HepG2 (cell line): ENCODE data around the gene HDAC5. TPM values are rescaled to one million over a fixed set of nuclear protein-coding genes. Genes with fewer than 3 reads are reported as not detected.

ENCODE experiments used
- ATM ChIP-seq: fragments of 450-650 bp; IDR thresholded peaks from 2 replicates; pipeline ENCODE4 v1.7.1; 2017; ENCODE audit warnings: mild to moderate bottlenecking, borderline replicate concordance
- NFE2L2 ChIP-seq: fragments of 150-350 bp; IDR thresholded peaks from 2 replicates; pipeline ENCODE4 v1.6.1; 2014; ENCODE audit warnings: low read length
- NR2F1 ChIP-seq, 2 experiments: fragments of 450-650 bp in 1 of 2; formaldehyde crosslinking in 1 of 2; IDR thresholded peaks; 2 replicates each; pipeline versions ENCODE4 v1.5.0 to v1.6.1; 2016 to 2020; ENCODE audit warnings: mild to moderate bottlenecking in 1 of 2, missing compliant biosample characterization in 1 of 2, missing genetic modification reagents in 1 of 2, moderate library complexity in 1 of 2
- PATZ1 ChIP-seq: sonication (generic); formaldehyde crosslinking; IDR thresholded peaks from 2 replicates; pipeline ENCODE4 v1.4.0; 2020; ENCODE audit warnings: missing genetic modification reagents
- PITX1 ChIP-seq: sonication (generic); formaldehyde crosslinking; IDR thresholded peaks from 2 replicates; pipeline ENCODE4 v1.5.1; 2020; ENCODE audit warnings: mild to moderate bottlenecking, missing genetic modification reagents
- RBM39 ChIP-seq: fragments of 200-400 bp; formaldehyde crosslinking; IDR thresholded peaks from one replicate; pipeline ENCODE4 v1.6.1; 2018; ENCODE audit warnings: antibody characterized with exemption, mild to moderate bottlenecking, low read depth, low read length; ENCODE audit not compliant: poor library complexity, severe bottlenecking
- TMF1 ChIP-seq: sonication (generic); formaldehyde crosslinking; IDR thresholded peaks from 2 replicates; pipeline ENCODE4 v1.8.1; 2022; ENCODE audit warnings: low read depth, missing genetic modification reagents
- ZFP36L1 ChIP-seq: sonication (generic); formaldehyde crosslinking; IDR thresholded peaks from 2 replicates; pipeline ENCODE4 v1.8.0; 2022; ENCODE audit warnings: mild to moderate bottlenecking, missing genetic modification reagents, moderate library complexity
- ZFY ChIP-seq: sonication (generic); formaldehyde crosslinking; IDR thresholded peaks from 2 replicates; pipeline ENCODE4 v1.4.0; 2020; ENCODE audit warnings: missing genetic modification reagents
- ZNF737 ChIP-seq: sonication (generic); formaldehyde crosslinking; IDR thresholded peaks from 2 replicates; pipeline ENCODE4 v1.5.0; 2020; ENCODE audit warnings: missing genetic modification reagents, mild to moderate bottlenecking, borderline replicate concordance
- polyA plus RNA-seq, 8 experiments: library from polyadenylated mRNA; depleted of rRNA in 3 of 8; stranded (reverse) in 7 of 8; unstranded in 1 of 8; fragments of >200 nt; fragmentation: Illumina TruSeq in 4 of 8; extraction: Trizol in 4 of 8; gene quantifications; 2 replicates each; pipeline versions ENCODE4 v1.2.1 to v1.2.3, GENCODE V29; 2011 to 2016; ENCODE audit warnings: low read depth in 4 of 8, missing spikeins in 1 of 8, mixed read lengths in 1 of 8; ENCODE audit not compliant: insufficient read depth in 1 of 8
- total RNA-seq, 5 experiments: library from RNA; depleted of rRNA; stranded (reverse); fragments of >200 nt; fragmentation: Illumina TruSeq; extraction: Trizol; gene quantifications; 2 replicates each; pipeline ENCODE4 v1.2.3, GENCODE V29; 2016; ENCODE audit warnings: low read depth in 1 of 5
- TF ChIP-seq, protein P1 (sequence below): sonication (generic); formaldehyde crosslinking; IDR thresholded peaks from 2 replicates; pipeline ENCODE4 v1.5.0; 2020; ENCODE audit warnings: mild to moderate bottlenecking, missing genetic modification reagents
- TF ChIP-seq, protein P2 (sequence below): sonication (generic); formaldehyde crosslinking; IDR thresholded peaks from 2 replicates; pipeline ENCODE4 v1.4.0; 2020; ENCODE audit warnings: mild to moderate bottlenecking, missing genetic modification reagents

The HDAC5 gene
- total and polyA plus RNA-seq, 2 of the 13 experiments (the other 11 are each of a cell fraction or from before 2014, with no cell fraction given): 46.4 to 85.4 TPM

GRCh38 chr17:44097110-44097958, 26.1 kb downstream of the HDAC5 start (continued):
- TF ChIP-seq ZNF737 (0 out of 2 replicates have a peak, but pooled peaks have one; percentile 20), PITX1 (CRISPR knock-in tag) (0 out of 2 replicates have a peak, but pooled peaks have one; percentile 29), NR2F1 (CRISPR knock-in tag; IDR thresholded peaks at IDR 0.05) (0 out of 4 replicates have a peak, but pooled peaks have one; percentile 29 to 46), NFE2L2 (0 out of 2 replicates have a peak, but pooled peaks have one; percentile 10), ATM (no peak), RBM39 (peak; percentile 0), ZFY (CRISPR knock-in tag) (peak; percentile 52; the same call in 1 of the 2 replicates), ZFP36L1 (0 out of 2 replicates have a peak, but pooled peaks have one; percentile 29), PATZ1 (CRISPR knock-in tag) (peak; percentile 82), TMF1 (no peak)
- TF ChIP-seq, protein P1, sequence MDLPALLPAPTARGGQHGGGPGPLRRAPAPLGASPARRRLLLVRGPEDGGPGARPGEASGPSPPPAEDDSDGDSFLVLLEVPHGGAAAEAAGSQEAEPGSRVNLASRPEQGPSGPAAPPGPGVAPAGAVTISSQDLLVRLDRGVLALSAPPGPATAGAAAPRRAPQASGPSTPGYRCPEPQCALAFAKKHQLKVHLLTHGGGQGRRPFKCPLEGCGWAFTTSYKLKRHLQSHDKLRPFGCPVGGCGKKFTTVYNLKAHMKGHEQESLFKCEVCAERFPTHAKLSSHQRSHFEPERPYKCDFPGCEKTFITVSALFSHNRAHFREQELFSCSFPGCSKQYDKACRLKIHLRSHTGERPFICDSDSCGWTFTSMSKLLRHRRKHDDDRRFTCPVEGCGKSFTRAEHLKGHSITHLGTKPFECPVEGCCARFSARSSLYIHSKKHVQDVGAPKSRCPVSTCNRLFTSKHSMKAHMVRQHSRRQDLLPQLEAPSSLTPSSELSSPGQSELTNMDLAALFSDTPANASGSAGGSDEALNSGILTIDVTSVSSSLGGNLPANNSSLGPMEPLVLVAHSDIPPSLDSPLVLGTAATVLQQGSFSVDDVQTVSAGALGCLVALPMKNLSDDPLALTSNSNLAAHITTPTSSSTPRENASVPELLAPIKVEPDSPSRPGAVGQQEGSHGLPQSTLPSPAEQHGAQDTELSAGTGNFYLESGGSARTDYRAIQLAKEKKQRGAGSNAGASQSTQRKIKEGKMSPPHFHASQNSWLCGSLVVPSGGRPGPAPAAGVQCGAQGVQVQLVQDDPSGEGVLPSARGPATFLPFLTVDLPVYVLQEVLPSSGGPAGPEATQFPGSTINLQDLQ (CRISPR knock-in tag): peak; percentile 68; the same call in 1 of the 2 replicates
- TF ChIP-seq, protein P2, sequence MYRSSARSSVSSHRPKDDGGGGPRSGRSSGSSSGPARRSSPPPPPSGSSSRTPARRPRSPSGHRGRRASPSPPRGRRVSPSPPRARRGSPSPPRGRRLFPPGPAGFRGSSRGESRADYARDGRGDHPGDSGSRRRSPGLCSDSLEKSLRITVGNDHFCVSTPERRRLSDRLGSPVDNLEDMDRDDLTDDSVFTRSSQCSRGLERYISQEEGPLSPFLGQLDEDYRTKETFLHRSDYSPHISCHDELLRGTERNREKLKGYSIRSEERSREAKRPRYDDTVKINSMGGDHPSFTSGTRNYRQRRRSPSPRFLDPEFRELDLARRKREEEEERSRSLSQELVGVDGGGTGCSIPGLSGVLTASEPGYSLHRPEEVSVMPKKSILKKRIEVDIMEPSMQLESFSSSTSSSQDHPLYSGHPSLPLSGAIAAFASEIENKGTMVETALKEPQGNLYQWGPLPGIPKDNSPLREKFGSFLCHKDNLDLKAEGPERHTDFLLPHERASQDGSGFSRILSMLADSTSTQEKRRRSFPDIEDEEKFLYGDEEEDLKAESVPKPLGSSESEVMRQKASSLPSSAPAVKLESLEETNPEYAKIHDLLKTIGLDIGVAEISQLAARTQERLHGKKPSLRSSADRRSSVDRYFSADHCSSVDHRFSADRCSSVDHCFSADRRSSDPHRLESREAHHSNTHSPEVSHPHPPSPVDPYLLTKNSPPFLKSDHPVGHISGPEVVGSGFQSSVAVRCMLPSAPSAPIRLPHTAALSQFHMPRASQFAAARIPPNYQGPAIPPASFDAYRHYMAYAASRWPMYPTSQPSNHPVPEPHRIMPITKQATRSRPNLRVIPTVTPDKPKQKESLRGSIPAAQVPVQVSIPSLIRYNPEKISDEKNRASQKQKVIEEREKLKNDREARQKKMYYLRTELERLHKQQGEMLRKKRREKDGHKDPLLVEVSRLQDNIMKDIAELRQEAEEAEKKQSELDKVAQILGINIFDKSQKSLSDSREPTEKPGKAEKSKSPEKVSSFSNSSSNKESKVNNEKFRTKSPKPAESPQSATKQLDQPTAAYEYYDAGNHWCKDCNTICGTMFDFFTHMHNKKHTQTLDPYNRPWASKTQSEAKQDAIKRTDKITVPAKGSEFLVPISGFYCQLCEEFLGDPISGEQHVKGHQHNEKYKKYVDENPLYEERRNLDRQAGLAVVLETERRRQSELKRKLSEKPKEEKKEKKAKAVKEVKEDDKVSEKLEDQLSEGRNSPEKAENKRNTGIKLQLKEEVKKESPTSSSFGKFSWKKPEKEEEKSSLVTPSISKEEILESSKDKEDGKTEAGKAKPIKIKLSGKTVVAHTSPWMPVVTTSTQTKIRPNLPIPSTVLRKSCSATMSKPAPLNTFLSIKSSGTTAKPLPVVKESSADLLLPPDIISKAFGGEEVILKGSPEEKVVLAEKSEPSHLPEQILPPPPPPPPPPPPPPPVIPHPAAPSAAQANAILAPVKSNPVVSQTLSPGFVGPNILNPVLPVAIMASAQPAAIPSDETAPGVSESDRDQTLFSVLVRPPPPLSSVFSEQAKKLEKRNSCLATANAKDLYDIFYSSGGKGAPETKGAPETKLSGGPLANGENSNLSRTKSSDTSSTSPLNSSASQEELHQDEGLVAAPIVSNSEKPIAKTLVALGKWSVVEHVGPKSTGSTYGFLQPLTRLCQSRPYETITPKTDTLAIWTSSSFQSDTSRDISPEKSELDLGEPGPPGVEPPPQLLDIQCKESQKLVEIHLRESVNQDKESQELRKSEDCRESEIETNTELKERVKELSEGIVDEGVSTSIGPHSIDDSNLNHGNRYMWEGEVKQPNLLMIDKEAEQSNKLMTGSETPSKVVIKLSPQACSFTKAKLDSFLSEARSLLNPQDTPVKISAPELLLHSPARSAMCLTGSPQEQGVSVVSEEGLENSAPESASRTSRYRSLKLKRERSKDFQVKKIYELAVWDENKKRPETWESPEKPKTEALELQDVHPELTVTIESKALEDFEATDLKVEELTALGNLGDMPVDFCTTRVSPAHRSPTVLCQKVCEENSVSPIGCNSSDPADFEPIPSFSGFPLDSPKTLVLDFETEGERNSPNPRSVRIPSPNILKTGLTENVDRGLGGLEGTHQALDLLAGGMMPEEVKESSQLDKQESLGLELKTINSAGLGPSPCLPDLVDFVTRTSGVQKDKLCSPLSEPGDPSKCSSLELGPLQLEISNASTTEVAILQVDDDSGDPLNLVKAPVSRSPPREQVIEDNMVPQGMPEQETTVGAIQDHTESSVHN (CRISPR knock-in tag): peak; percentile 60; the same call in 1 of the 2 replicates
